ENCODE results near the gene TMEM161A. TPM values are rescaled to one million over a fixed set of nuclear protein-coding genes. Genes with fewer than 3 reads are reported as not detected.

TMEM161A gene
- total and polyA plus RNA-seq, 9 donors = 3.2 to 33.9 (median 23.9) TPM

GRCh38 chr19:19095691-19096090, 42.6 kb downstream of the TMEM161A start:
- Histone ChIP-seq H3K9me3 (no peaks in the 10 kb centered on the region), H3K4me1 (ENCODE audit: insufficient read depth) (peaks cover 4% of the 10 kb centered on the region), H3K36me3 (no peaks in the 10 kb centered on the region), H3K27ac (peak overlapping the region in 1 of 2 donors; percentile 41), H3K27me3 (no peaks in the 10 kb centered on the region), H3K4me3 (no peak overlapping the region)
- no peak for DNase-seq
- TF ChIP-seq EP300 (IDR thresholded peaks at IDR 0.05) (no peak), POLR2A (IDR thresholded peaks at IDR 0.05) (no peak)
- TF ChIP-seq, protein P1, sequence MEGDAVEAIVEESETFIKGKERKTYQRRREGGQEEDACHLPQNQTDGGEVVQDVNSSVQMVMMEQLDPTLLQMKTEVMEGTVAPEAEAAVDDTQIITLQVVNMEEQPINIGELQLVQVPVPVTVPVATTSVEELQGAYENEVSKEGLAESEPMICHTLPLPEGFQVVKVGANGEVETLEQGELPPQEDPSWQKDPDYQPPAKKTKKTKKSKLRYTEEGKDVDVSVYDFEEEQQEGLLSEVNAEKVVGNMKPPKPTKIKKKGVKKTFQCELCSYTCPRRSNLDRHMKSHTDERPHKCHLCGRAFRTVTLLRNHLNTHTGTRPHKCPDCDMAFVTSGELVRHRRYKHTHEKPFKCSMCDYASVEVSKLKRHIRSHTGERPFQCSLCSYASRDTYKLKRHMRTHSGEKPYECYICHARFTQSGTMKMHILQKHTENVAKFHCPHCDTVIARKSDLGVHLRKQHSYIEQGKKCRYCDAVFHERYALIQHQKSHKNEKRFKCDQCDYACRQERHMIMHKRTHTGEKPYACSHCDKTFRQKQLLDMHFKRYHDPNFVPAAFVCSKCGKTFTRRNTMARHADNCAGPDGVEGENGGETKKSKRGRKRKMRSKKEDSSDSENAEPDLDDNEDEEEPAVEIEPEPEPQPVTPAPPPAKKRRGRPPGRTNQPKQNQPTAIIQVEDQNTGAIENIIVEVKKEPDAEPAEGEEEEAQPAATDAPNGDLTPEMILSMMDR (IDR thresholded peaks at IDR 0.05) = no peak
- intact Hi-C loops (cut with DNase I) = no loop called here
- WGBS, 3 donors = 56 to 68% (median 64%) methylated on average over 11 of the region's 11 CpGs

- DNase-seq = no peak
- intact Hi-C loops (cut with DNase I) = no loop called here
- no peak overlapping the region for H3K4me3 ChIP-seq
These were observed 43.8 kb downstream of the TMEM161A start for GRCh38 chr19:19094513-19094912.

GRCh38 chr19:19087676-19088075, 50.6 kb downstream of the TMEM161A start:
- Histone ChIP-seq H3K9me3 (no peaks in the 10 kb centered on the region), H3K36me3 (no peaks in the 10 kb centered on the region), H3K27ac (no peak overlapping the region), H3K27me3 (no peaks in the 10 kb centered on the region), H3K4me3 (no peak overlapping the region), H3K4me1 (ENCODE audit: insufficient read depth) (no peaks in the 10 kb centered on the region)
- no peak for DNase-seq
- WGBS, 3 donors = 70 to 85% (median 79%) methylated on average over 2 of the region's 2 CpGs
- intact Hi-C loops (cut with DNase I) = no loop called here
- TF ChIP-seq EP300 (IDR thresholded peaks at IDR 0.05) (no peak), POLR2A (IDR thresholded peaks at IDR 0.05) (no peak)
- TF ChIP-seq, protein P1 (IDR thresholded peaks at IDR 0.05) = no peak

More at GRCh38 chr19:19094513-19094912, 43.8 kb downstream of the TMEM161A start:
- Histone ChIP-seq H3K27me3 (no peaks in the 10 kb centered on the region), H3K36me3 (no peaks in the 10 kb centered on the region), H3K27ac (no peak overlapping the region), H3K4me1 (ENCODE audit: insufficient read depth) (peaks cover 4% of the 10 kb centered on the region), H3K9me3 (no peaks in the 10 kb centered on the region)
- WGBS, 3 donors = 78 to 86% (median 79%) methylated on average over 7 of the region's 7 CpGs
- TF ChIP-seq, protein P1 (IDR thresholded peaks at IDR 0.05) = no peak
- TF ChIP-seq POLR2A (IDR thresholded peaks at IDR 0.05) (no peak), EP300 (IDR thresholded peaks at IDR 0.05) (no peak)

GRCh38 chr19:19083413-19084178, 54.7 kb downstream of the TMEM161A start:
- TF ChIP-seq, protein P1 (IDR thresholded peaks at IDR 0.05) = no peak
- TF ChIP-seq POLR2A (IDR thresholded peaks at IDR 0.05) (no peak), EP300 (IDR thresholded peaks at IDR 0.05) (no peak)
- Histone ChIP-seq H3K36me3 (no peaks in the 10 kb centered on the region), H3K4me3 (no peak overlapping the region), H3K9me3 (no peaks in the 10 kb centered on the region), H3K4me1 (ENCODE audit: insufficient read depth) (no peaks in the 10 kb centered on the region), H3K27me3 (no peaks in the 10 kb centered on the region), H3K27ac (no peak overlapping the region)
- no peak for DNase-seq
- intact Hi-C loops (cut with DNase I) = no loop called here
- 79 to 88% (median 85%) methylated on average over 10 of the region's 10 CpGs for WGBS, 3 donors

Data from ovary (tissue), 9 donors.